GM23338 (cell line): ENCODE data around the gene EDEM3. TPM values are rescaled to one million over a fixed set of nuclear protein-coding genes. Genes with fewer than 3 reads are reported as not detected.

ENCODE experiments used
- ATAC-seq: fragments of 200-7000 bp; cut with Tn5 transposase; 3 replicates; pipeline ENCODE4 v1.9.1; 2020
- DNase-seq: peaks from one replicate; pipeline ENCODE4 v3.0.0-alpha.2; 2015; ENCODE audit warnings: low spot score
- H2AFZ ChIP-seq: fragments of 200-600 bp; sonication (generic); 2 replicates; pipeline ENCODE4 v1.8.0; 2016; ENCODE audit warnings: antibody characterized with exemption, mild to moderate bottlenecking, moderate library complexity
- H3F3A ChIP-seq: fragments of 200-600 bp; sonication (generic); replicated peaks from 2 replicates; pipeline ENCODE4 v1.8.0; 2017; ENCODE audit warnings: antibody characterized with exemption, mixed run types, low read depth
- H3K27ac ChIP-seq: fragments of 200-600 bp; sonication (generic); 2 replicates; pipeline ENCODE4 v1.6.1; 2016; ENCODE audit warnings: low read depth
- H3K27me3 ChIP-seq: fragments of 200-600 bp; sonication (generic); 2 replicates; pipeline ENCODE4 v1.8.0; 2016; ENCODE audit warnings: mild to moderate bottlenecking, mixed run types, moderate library complexity; ENCODE audit not compliant: insufficient read depth
- H3K36me3 ChIP-seq: fragments of 200-600 bp; sonication (generic); 2 replicates; pipeline ENCODE4 v1.8.0; 2016; ENCODE audit warnings: mild to moderate bottlenecking; ENCODE audit not compliant: insufficient read depth
- H3K4me1 ChIP-seq: fragments of 200-600 bp; sonication (generic); 2 replicates; pipeline ENCODE4 v1.8.0; 2016; ENCODE audit warnings: mild to moderate bottlenecking, moderate library complexity; ENCODE audit not compliant: insufficient read depth
- H3K4me2 ChIP-seq: fragments of 200-600 bp; sonication (generic); 2 replicates; pipeline ENCODE4 v1.7.1; 2017; ENCODE audit warnings: mixed run types
- H3K4me3 ChIP-seq: fragments of 200-600 bp; sonication (generic); 2 replicates; pipeline ENCODE4 v1.6.1; 2016; ENCODE audit warnings: mixed run types
- H3K79me2 ChIP-seq: fragments of 200-600 bp; sonication (generic); replicated peaks from 2 replicates; pipeline ENCODE4 v1.8.0; 2017; ENCODE audit warnings: mild to moderate bottlenecking; ENCODE audit not compliant: insufficient read depth
- H3K9me2 ChIP-seq: fragments of 200-600 bp; sonication (generic); 2 replicates; pipeline ENCODE4 v1.8.0; 2017; ENCODE audit not compliant: insufficient read depth
- H4K20me1 ChIP-seq: fragments of 200-600 bp; sonication (generic); replicated peaks from 2 replicates; pipeline ENCODE4 v1.8.0; 2017; ENCODE audit warnings: mild to moderate bottlenecking; ENCODE audit not compliant: insufficient read depth
- H3K27ac Mint-ChIP-seq: 2 replicates; pipeline ENCODE4 v1.8.0; 2020; ENCODE audit warnings: inconsistent platforms, mild to moderate bottlenecking, moderate library complexity, mixed read lengths
- H3K27me3 Mint-ChIP-seq: 3 replicates; pipeline ENCODE4 v1.8.0; 2022; ENCODE audit warnings: low read depth, mild to moderate bottlenecking, moderate library complexity, mixed read lengths, inconsistent platforms; ENCODE audit not compliant: insufficient read depth, poor library complexity
- H3K36me3 Mint-ChIP-seq: 3 replicates; pipeline ENCODE4 v1.8.0; 2021; ENCODE audit warnings: low read depth, mild to moderate bottlenecking, inconsistent platforms, moderate library complexity, mixed read lengths
- H3K4me1 Mint-ChIP-seq: 3 replicates; pipeline ENCODE4 v1.8.0; 2020; ENCODE audit warnings: mild to moderate bottlenecking, inconsistent platforms, mixed read lengths
- H3K4me3 Mint-ChIP-seq: 3 replicates; pipeline ENCODE4 v1.8.0; 2021; ENCODE audit warnings: moderate library complexity, mild to moderate bottlenecking, inconsistent platforms, mixed read lengths
- H3K9me3 Mint-ChIP-seq: 3 replicates; pipeline ENCODE4 v1.8.0; 2020; ENCODE audit warnings: moderate library complexity, mild to moderate bottlenecking, inconsistent platforms, mixed read lengths
- CREB1 ChIP-seq: fragments of 250-450 bp; sonication (Bioruptor Pico); IDR thresholded peaks from 2 replicates; pipeline ENCODE4 v1.5.0; 2020; ENCODE audit warnings: low read depth, mild to moderate bottlenecking, moderate library complexity
- ETS1 ChIP-seq: IDR thresholded peaks from 2 replicates; pipeline ENCODE4 v1.6.1; 2016; ENCODE audit warnings: antibody characterized with exemption
- EZH2 ChIP-seq: fragments of 200-600 bp; sonication (generic); IDR thresholded peaks from one replicate; pipeline ENCODE4 v1.8.0; 2017; ENCODE audit warnings: antibody characterized with exemption, mild to moderate bottlenecking, low read depth; ENCODE audit not compliant: unreplicated experiment
- EZH2phosphoT487 ChIP-seq: fragments of 200-600 bp; sonication (generic); IDR thresholded peaks from one replicate; pipeline ENCODE4 v1.8.1; 2018; ENCODE audit warnings: antibody characterized with exemption; ENCODE audit not compliant: unreplicated experiment
- JUNB ChIP-seq: IDR thresholded peaks from one replicate; pipeline ENCODE4 v1.6.1; 2016; ENCODE audit warnings: antibody characterized with exemption; ENCODE audit not compliant: unreplicated experiment
- NANOG ChIP-seq: IDR thresholded peaks from 2 replicates; pipeline ENCODE4 v1.6.1; 2016; ENCODE audit warnings: antibody characterized with exemption, borderline replicate concordance
- POLR2AphosphoS5 ChIP-seq: IDR thresholded peaks from 2 replicates; pipeline ENCODE4 v1.6.1; 2016; ENCODE audit warnings: antibody characterized with exemption, low read depth
- ZNF462 ChIP-seq: fragments of 250-450 bp; sonication (Bioruptor Pico); IDR thresholded peaks from 2 replicates; pipeline ENCODE4 v1.5.0; 2020; ENCODE audit warnings: mild to moderate bottlenecking, moderate library complexity
- polyA plus RNA-seq: library from polyadenylated mRNA; unstranded; fragments of >200 nt; fragmentation: Nextera tagmentation; extraction: Ambion mirVana; gene quantifications from 2 replicates; pipeline ENCODE4 v1.2.1, GENCODE V29; 2016
- total RNA-seq: library from RNA; depleted of rRNA; stranded (reverse); fragments of >200 nt; shearing (Covaris generic); gene quantifications from 2 replicates; pipeline ENCODE4 v1.2.3, GENCODE V29; 2014

EDEM3 gene
- total and polyA plus RNA-seq, 2 experiments from 2014 or later, result 4.8 to 11.5 TPM

GRCh38 chr1:184648856-184649201 lies 105.8 kb downstream of the EDEM3 start (continued):
- TF ChIP-seq ZNF462 (CRISPR knock-in tag), result no peak
- no peak for TF ChIP-seq POLR2AphosphoS5

GRCh38 chr1:184648160-184648855 lies 106.3 kb downstream of the EDEM3 start:
- Mint-ChIP-seq H3K27me3 (peaks cover 3% of the 10 kb centered on the region), H3K4me3 (no peak overlapping the region), H3K9me3 (peaks cover 8% of the 10 kb centered on the region), H3K4me1 (no peaks in the 10 kb centered on the region), H3K36me3 (peaks cover 3% of the 10 kb centered on the region; the same call in 1 of the 3 replicates), H3K27ac (no peak overlapping the region)
- no peak overlapping the region for H3K4me2 ChIP-seq
- H4K20me1 ChIP-seq, result no peaks in the 10 kb centered on the region
- H3K27me3 ChIP-seq, result no peaks in the 10 kb centered on the region
- no peaks in the 10 kb centered on the region for H3K79me2 ChIP-seq
- H3K9me2 ChIP-seq, result no peaks in the 10 kb centered on the region
- no peak overlapping the region for H3K27ac ChIP-seq
- ATAC-seq, result no peak
- no peaks in the 10 kb centered on the region for H3K4me1 ChIP-seq
- no peak overlapping the region for H2AFZ ChIP-seq
- DNase-seq, result no peak
- no peak overlapping the region for H3K4me3 ChIP-seq
- no peaks in the 10 kb centered on the region for H3F3A ChIP-seq
- H3K36me3 ChIP-seq, result no peaks in the 10 kb centered on the region; the same call in 1 of the 2 replicates
- no peak for TF ChIP-seq EZH2
- TF ChIP-seq ETS1, result no peak
- TF ChIP-seq CREB1 (CRISPR knock-in tag), result no peak
- TF ChIP-seq POLR2AphosphoS5, result no peak
- no peak for TF ChIP-seq EZH2phosphoT487
- no peak for TF ChIP-seq JUNB
- no peak for TF ChIP-seq NANOG
- no peak for TF ChIP-seq ZNF462 (CRISPR knock-in tag)
